ENCODE measurements around the gene NAA40. TPM values are rescaled to one million over a fixed set of nuclear protein-coding genes. Genes with fewer than 3 reads are reported as not detected.

NAA40 gene
- total RNA-seq, 2 donors from 2014 or later: 15.1 to 15.2 TPM

DNA sequence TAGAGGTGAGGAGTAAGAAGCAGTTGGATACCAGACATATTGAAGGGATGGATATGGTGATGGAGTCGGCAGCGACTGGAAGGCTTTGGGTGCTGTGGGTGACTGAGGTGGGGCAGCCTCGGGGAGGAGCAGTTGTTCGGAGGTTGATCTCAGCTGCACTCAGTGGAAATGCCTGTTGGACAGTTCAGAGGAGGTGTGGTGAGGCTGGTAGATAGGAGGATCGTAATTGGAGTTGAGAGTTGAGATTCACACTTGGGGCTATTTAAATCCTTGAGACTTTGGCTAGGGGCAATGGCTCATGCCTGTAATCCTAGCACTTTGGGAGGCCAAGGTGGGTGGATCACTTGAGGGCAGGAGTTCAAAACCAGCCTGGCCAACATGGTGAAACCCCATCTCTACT is 54.3 kb downstream of the NAA40 start:
- H3K4me1 Mint-ChIP-seq (ENCODE audit: low read depth): peaks cover 8% of the 10 kb centered on the region
- no peak overlapping the region for H3K4me3 Mint-ChIP-seq
- no peaks in the 10 kb centered on the region for H3K27me3 Mint-ChIP-seq (ENCODE audit: low read depth)
- H3K9me3 Mint-ChIP-seq: no peaks in the 10 kb centered on the region
- ATAC-seq (replicated peaks in 1 of 2) (no peak), DNase-seq (no peak)
- no peak overlapping the region for H3K27ac Mint-ChIP-seq
- H3K36me3 Mint-ChIP-seq (ENCODE audit: insufficient read depth in 2 of 2): peaks cover 2 to 21% of the 10 kb centered on the region in 2 donors

DNA sequence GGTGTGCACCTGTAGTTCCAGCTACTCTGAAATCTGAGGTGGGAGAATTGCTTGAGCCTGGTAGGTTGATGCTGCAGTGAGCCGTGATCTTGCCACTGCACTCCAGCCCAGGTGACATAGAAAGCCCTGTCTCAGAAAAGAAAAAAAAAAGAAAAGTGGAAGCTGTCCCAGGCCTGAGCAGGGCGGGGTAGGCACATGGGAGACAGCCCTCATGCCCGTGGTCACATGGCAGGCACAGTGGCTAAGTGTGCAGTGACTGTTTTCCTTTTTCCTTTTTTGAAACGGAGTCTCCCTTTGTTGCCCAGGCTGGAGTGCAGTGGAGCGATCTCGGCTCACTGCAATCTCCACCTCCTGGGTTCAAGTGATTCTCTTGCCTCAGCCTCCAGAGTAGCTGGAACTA is 55.2 kb downstream of the NAA40 start:
- Mint-ChIP-seq H3K4me1 (ENCODE audit: low read depth) (no peaks in the 10 kb centered on the region), H3K9me3 (no peaks in the 10 kb centered on the region), H3K27ac (no peak overlapping the region), H3K4me3 (no peak overlapping the region), H3K36me3 (ENCODE audit: insufficient read depth in 2 of 2) (peaks cover 2 to 15% of the 10 kb centered on the region in 2 donors), H3K27me3 (ENCODE audit: low read depth) (no peaks in the 10 kb centered on the region)
- ATAC-seq (replicated peaks in 1 of 2) (no peak), DNase-seq (no peak)

DNA sequence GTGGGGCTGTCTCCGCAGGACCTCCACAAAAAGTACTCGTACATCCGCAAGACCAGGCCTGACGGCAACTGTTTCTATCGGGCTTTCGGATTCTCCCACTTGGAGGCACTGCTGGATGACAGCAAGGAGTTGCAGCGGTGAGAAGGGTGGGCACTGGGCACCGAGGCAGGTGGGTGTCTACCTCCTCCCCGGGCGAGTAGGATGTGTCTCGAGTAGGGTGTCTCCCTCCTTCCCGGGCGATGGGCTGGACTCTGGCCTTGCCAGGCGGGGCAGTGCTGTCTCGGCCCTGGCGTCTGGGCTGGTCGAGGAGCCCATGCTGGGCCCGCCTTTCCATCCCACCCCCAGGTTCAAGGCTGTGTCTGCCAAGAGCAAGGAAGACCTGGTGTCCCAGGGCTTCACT is 57.7 kb downstream of the NAA40 start:
- Mint-ChIP-seq H3K36me3 (ENCODE audit: insufficient read depth in 2 of 2) (peaks cover 0 to 7% of the 10 kb centered on the region in 2 donors), H3K4me1 (ENCODE audit: low read depth) (no peaks in the 10 kb centered on the region), H3K27me3 (ENCODE audit: low read depth) (no peaks in the 10 kb centered on the region)

GRCh38 chr11:63997104-63997700 is 58.4 kb downstream of the NAA40 start:
- DNase-seq: no peak
- Mint-ChIP-seq H3K27ac (no peak overlapping the region), H3K36me3 (ENCODE audit: insufficient read depth in 2 of 2) (peaks cover 0 to 5% of the 10 kb centered on the region in 2 donors), H3K4me3 (no peak overlapping the region), H3K9me3 (no peaks in the 10 kb centered on the region), H3K4me1 (ENCODE audit: low read depth) (no peaks in the 10 kb centered on the region), H3K27me3 (ENCODE audit: low read depth) (no peaks in the 10 kb centered on the region)
- no peak for ATAC-seq (replicated peaks in 1 of 2)

More for the DNA sequence above, 57.7 kb downstream of the NAA40 start:
- no peak for ATAC-seq (replicated peaks in 1 of 2)
- H3K27ac Mint-ChIP-seq: no peak overlapping the region
- no peak for DNase-seq
- H3K9me3 Mint-ChIP-seq: no peaks in the 10 kb centered on the region
- H3K4me3 Mint-ChIP-seq: no peak overlapping the region

- Mint-ChIP-seq H3K4me1 (ENCODE audit: low read depth) (no peaks in the 10 kb centered on the region), H3K4me3 (no peak overlapping the region), H3K27ac (no peak overlapping the region), H3K27me3 (ENCODE audit: low read depth) (no peaks in the 10 kb centered on the region), H3K9me3 (no peaks in the 10 kb centered on the region), H3K36me3 (ENCODE audit: insufficient read depth in 2 of 2) (peaks cover 0 to 4% of the 10 kb centered on the region in 2 donors)
- ATAC-seq (replicated peaks in 1 of 2) (no peak), DNase-seq (no peak)
Observed at GRCh38 chr11:63997801-63998337, 59.1 kb downstream of the NAA40 start.

GRCh38 chr11:63998558-63999348 is 60.0 kb downstream of the NAA40 start:
- H3K4me3 Mint-ChIP-seq: no peak overlapping the region
- H3K36me3 Mint-ChIP-seq (ENCODE audit: insufficient read depth in 2 of 2): peaks cover 0 to 2% of the 10 kb centered on the region in 2 donors
- H3K4me1 Mint-ChIP-seq (ENCODE audit: low read depth): no peaks in the 10 kb centered on the region
- no peak overlapping the region for H3K27ac Mint-ChIP-seq
- H3K9me3 Mint-ChIP-seq: no peaks in the 10 kb centered on the region
- no peaks in the 10 kb centered on the region for H3K27me3 Mint-ChIP-seq (ENCODE audit: low read depth)
- ATAC-seq (replicated peaks in 1 of 2): no peak
- DNase-seq: no peak

GRCh38 chr11:63999349-64000025 is 60.7 kb downstream of the NAA40 start:
- peak; percentile 56 to 59 for DNase-seq
- Mint-ChIP-seq H3K27ac (no peak overlapping the region), H3K4me3 (peak overlapping the region; percentile 36 to 66), H3K4me1 (ENCODE audit: low read depth) (no peaks in the 10 kb centered on the region), H3K27me3 (ENCODE audit: low read depth) (no peaks in the 10 kb centered on the region), H3K9me3 (no peaks in the 10 kb centered on the region), H3K36me3 (ENCODE audit: insufficient read depth in 2 of 2) (peaks cover 0 to 2% of the 10 kb centered on the region in 2 donors)
- peak; percentile 46 to 50 for ATAC-seq (replicated peaks in 1 of 2)

GRCh38 chr11:64000026-64000739 is 61.4 kb downstream of the NAA40 start:
- Mint-ChIP-seq H3K4me3 (peak overlapping the region; percentile 36 to 66), H3K27ac (no peak overlapping the region), H3K4me1 (ENCODE audit: low read depth) (no peaks in the 10 kb centered on the region), H3K27me3 (ENCODE audit: low read depth) (no peaks in the 10 kb centered on the region), H3K36me3 (ENCODE audit: insufficient read depth in 2 of 2) (peaks cover 0 to 2% of the 10 kb centered on the region in 2 donors), H3K9me3 (no peaks in the 10 kb centered on the region)
- peak; percentile 86 to 89 for ATAC-seq (replicated peaks in 1 of 2)
- peak; percentile 75 to 84 for DNase-seq

- H3K27me3 Mint-ChIP-seq (ENCODE audit: low read depth): no peaks in the 10 kb centered on the region
- H3K36me3 Mint-ChIP-seq (ENCODE audit: insufficient read depth in 2 of 2): peaks cover 0 to 2% of the 10 kb centered on the region in 2 donors
- H3K27ac Mint-ChIP-seq: no peak overlapping the region
- H3K9me3 Mint-ChIP-seq: no peaks in the 10 kb centered on the region
- no peak for DNase-seq
- no peak for ATAC-seq (replicated peaks in 1 of 2)
- H3K4me3 Mint-ChIP-seq: peak overlapping the region; percentile 10 to 44
- H3K4me1 Mint-ChIP-seq (ENCODE audit: low read depth): no peaks in the 10 kb centered on the region
Observed at GRCh38 chr11:64000740-64001483, 62.1 kb downstream of the NAA40 start.

DNA sequence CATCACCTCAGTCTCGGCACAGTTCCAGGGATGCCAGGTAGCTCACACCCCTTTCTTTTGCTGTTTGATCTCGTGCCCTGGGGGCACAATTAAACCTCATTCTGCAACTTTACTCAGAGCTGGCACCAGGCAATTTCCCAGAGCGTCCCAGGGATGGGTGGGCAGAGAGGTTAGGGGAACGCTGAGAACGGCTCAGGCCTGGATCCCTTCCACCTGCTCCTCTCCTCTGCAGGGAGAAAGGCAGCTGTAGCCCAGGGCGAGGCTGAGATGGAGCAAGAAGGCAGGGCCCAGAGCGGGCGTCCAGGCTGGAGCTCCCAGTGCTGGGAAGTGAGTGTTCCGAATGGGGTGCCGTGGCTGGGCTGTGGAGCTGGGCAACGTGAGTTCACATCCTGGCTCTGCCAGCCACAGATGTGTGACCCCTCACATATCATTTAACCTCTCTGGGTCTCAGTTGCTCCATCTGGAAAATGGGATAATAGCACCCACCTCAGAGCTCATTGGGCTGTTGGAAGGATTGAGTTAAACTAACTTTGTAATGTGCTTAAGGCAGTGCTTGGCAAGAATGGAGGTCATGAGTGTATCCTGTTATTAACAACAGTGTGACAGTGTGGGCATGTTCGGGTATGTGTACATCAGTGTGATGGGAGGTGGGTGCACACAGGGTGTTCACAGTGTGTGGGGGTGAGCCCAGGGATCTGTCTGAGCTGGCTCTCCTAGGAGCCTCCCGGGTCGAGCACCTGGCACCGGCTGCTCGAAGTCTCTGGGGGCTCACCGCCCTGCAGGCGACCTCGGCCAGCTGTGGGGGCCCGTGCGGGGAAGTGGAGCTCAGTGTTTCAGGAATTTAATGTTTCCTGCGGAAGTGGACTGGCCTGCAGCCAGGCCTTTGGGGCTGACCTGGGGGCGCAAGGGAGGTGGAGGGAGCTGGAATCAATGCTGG is 63.0 kb downstream of the NAA40 start:
- Mint-ChIP-seq H3K4me1 (ENCODE audit: low read depth) (no peaks in the 10 kb centered on the region), H3K27ac (no peak overlapping the region), H3K36me3 (ENCODE audit: insufficient read depth in 2 of 2) (peaks cover 0 to 2% of the 10 kb centered on the region in 2 donors), H3K27me3 (ENCODE audit: low read depth) (peaks cover 7% of the 10 kb centered on the region), H3K4me3 (peak overlapping the region; percentile 10 to 44), H3K9me3 (no peaks in the 10 kb centered on the region)
- DNase-seq (no peak), ATAC-seq (replicated peaks in 1 of 2) (no peak)

DNA sequence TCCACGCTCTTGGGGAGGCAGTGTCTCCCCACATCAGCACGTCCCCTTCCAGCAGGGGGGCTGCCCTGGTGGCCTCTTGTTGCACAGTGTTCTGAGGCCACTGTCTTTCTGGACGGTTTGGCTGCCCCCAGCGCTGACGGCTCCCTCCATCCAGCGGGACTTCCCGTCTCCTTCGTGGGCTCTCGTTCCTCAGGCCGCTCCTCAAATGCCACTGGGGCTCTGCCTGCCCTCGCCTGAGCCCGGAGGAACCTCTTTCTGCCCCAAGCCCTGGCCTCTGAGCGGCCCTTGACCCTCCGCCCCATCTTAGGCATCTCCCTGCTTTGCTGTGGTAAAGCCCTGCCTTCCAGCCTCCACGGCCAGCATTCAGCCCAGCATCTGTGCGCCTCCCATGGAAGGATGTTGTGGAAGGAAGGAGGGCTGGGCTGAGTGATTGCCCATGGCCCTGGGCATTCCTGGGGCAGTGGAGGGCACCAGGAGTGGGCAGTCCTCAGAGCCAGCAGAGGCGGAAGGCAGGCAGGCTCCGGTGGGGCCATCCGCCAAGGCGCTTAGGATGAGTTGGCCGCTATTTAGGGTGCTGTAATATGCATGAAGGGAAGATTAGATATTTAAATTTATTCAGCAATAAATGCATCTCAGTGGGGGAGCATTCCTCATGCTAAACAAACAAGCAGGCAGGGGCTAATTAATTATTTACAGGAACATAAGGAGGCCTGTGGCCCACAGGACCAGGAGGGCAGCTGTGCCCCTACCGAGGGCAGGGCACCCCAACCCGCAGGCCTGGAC is 65.2 kb downstream of the NAA40 start:
- Mint-ChIP-seq H3K4me3 (no peak overlapping the region), H3K4me1 (ENCODE audit: low read depth) (peaks cover 16% of the 10 kb centered on the region), H3K9me3 (no peaks in the 10 kb centered on the region), H3K27me3 (ENCODE audit: low read depth) (peaks cover 30% of the 10 kb centered on the region), H3K36me3 (ENCODE audit: insufficient read depth in 2 of 2) (no peaks in the 10 kb centered on the region), H3K27ac (no peak overlapping the region)
- DNase-seq (no peak), ATAC-seq (replicated peaks in 1 of 2) (no peak)
